Naive thymus-derived CD4-positive, alpha-beta T cell (primary cell): Measurements from ENCODE around the gene ASIC2. TPM values are rescaled to one million over a fixed set of nuclear protein-coding genes. Genes with fewer than 3 reads are reported as not detected.

Source experiments
- ATAC-seq: fragments of 150-1000 bp; cut with Tn5 transposase; 2 replicates; pipeline ENCODE4 v1.10.0; 2021; ENCODE audit warnings: mild to moderate bottlenecking, moderate library complexity
- CTCF ChIA-PET: fragments of 350-600 bp; sonication (Branson Sonifier 250); formaldehyde crosslinking; loops from one replicate; lab custom pipeline; 2021; ENCODE audit warnings: antibody characterized with exemption; lab: Charles Lee
- POLR2A ChIA-PET: fragments of 350-600 bp; sonication (Branson Sonifier 250); formaldehyde crosslinking; loops from one replicate; lab custom pipeline; 2021; ENCODE audit warnings: antibody characterized with exemption, inconsistent platforms; lab: Charles Lee
- DNase-seq, 9 donors: peaks; one replicate each; pipeline versions ENCODE4 v3.0.0 to v3.0.0-alpha.2; 2020 to 2022; ENCODE audit warnings: mixed read lengths in 1 of 9
- H3K27ac ChIP-seq: one replicate; pipeline ENCODE4 v1.7.0; 2013; ENCODE audit warnings: mild to moderate bottlenecking, low read depth, low read length, moderate library complexity
- H3K27me3 ChIP-seq, 2 donors: one replicate each; pipeline ENCODE4 v1.7.0; 2013; ENCODE audit warnings: low read length in 2 of 2, mild to moderate bottlenecking in 2 of 2, moderate library complexity in 2 of 2; ENCODE audit not compliant: control insufficient read depth in 2 of 2, insufficient read depth in 2 of 2
- H3K36me3 ChIP-seq, 3 experiments: 1 replicate in 2 of 3; 2 replicates in 1 of 3; pipeline ENCODE4 v1.7.0; 2013; ENCODE audit warnings: low read length in 3 of 3, mild to moderate bottlenecking in 3 of 3, moderate library complexity in 1 of 3; ENCODE audit not compliant: insufficient read depth in 3 of 3, control insufficient read depth in 2 of 3
- H3K4me1 ChIP-seq, 2 donors: one replicate each; pipeline ENCODE4 v1.7.0; 2013; ENCODE audit warnings: low read length in 2 of 2, mild to moderate bottlenecking in 2 of 2, moderate library complexity in 1 of 2; ENCODE audit not compliant: control insufficient read depth in 2 of 2, insufficient read depth in 2 of 2
- H3K4me3 ChIP-seq: 2 replicates; pipeline ENCODE4 v1.7.0; 2013; ENCODE audit warnings: mild to moderate bottlenecking, low read length
- H3K9me3 ChIP-seq, 3 experiments: 1 replicate in 2 of 3; 2 replicates in 1 of 3; pipeline ENCODE4 v1.7.0; 2013; ENCODE audit warnings: low read length in 3 of 3; ENCODE audit not compliant: control insufficient read depth in 2 of 3
- H3K27ac Mint-ChIP-seq, 9 donors: one replicate each; pipeline ENCODE4 v1.8.0; 2020 to 2022; ENCODE audit warnings: mixed read lengths in 9 of 9, mild to moderate bottlenecking in 8 of 9, moderate library complexity in 5 of 9, inconsistent platforms in 2 of 9
- H3K27me3 Mint-ChIP-seq, 5 donors: one replicate each; pipeline ENCODE4 v1.8.0; 2021 to 2022; ENCODE audit warnings: mixed read lengths in 5 of 5, mild to moderate bottlenecking in 1 of 5
- H3K36me3 Mint-ChIP-seq, 5 donors: one replicate each; pipeline ENCODE4 v1.8.0; 2020 to 2022; ENCODE audit warnings: mixed read lengths in 5 of 5, mild to moderate bottlenecking in 3 of 5, inconsistent platforms in 1 of 5
- H3K4me1 Mint-ChIP-seq, 7 donors: one replicate each; pipeline ENCODE4 v1.8.0; 2020 to 2022; ENCODE audit warnings: mixed read lengths in 7 of 7, mild to moderate bottlenecking in 3 of 7, inconsistent platforms in 1 of 7
- H3K4me3 Mint-ChIP-seq, 10 donors: one replicate each; pipeline ENCODE4 v1.8.0; 2020 to 2022; ENCODE audit warnings: mild to moderate bottlenecking in 10 of 10, mixed read lengths in 10 of 10, moderate library complexity in 6 of 10, inconsistent platforms in 2 of 10
- H3K9me3 Mint-ChIP-seq, 11 donors: one replicate each; pipeline ENCODE4 v1.8.0; 2020 to 2022; ENCODE audit warnings: mixed read lengths in 11 of 11, mild to moderate bottlenecking in 4 of 11, inconsistent platforms in 1 of 11, moderate library complexity in 1 of 11
- intact Hi-C, 2 donors: fragments of 100-400 bp; cut with micrococcal nuclease; formaldehyde crosslinking; loops; one replicate each; pipeline ENCODE4 v1.15.1; 2023
- polyA plus RNA-seq, 2 donors: library from polyadenylated mRNA; unstranded; fragments of 300-500 nt; fragmentation: Illumina TruSeq; gene quantifications; one replicate each; pipeline ENCODE4 v1.2.3, GENCODE V29; 2021
- total RNA-seq, 6 experiments: library from RNA in 5 of 6; stranded (reverse) in 5 of 6; gene quantifications; 1 replicate in 5 of 6; 2 replicates in 1 of 6; pipeline ENCODE4 v1.2.3 and lab custom pipeline; 2021 to 2026

ASIC2 gene
- total and polyA plus RNA-seq, 7 experiments from 2014 or later = not detected

DNA sequence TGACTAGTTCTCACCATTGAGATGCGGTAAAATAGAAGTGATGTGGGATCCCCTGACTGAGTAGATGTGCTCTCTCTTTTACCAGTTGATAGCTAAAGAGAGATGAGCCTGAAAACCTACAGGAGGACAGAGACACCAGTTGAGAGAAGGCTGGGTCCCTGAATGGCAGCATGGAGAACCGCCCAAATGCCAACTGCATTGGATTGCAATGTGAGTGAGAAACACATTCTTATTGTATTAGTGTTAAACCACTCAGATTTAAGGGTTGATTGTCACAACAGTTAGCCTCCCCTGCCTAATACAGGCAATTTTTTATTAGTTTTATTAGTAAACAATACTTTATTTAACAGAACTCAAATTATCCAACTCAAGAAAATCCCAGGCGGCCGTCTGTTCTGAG lies 240.2 kb downstream of the ASIC2 start:
- intact Hi-C loops = no loop called here
- Histone ChIP-seq H3K9me3 (no peaks in the 10 kb centered on the region), H3K4me1 (no peaks in the 10 kb centered on the region), H3K27ac (no peak overlapping the region), H3K36me3 (no peaks in the 10 kb centered on the region), H3K4me3 (no peak overlapping the region), H3K27me3 (no peaks in the 10 kb centered on the region)
- ATAC-seq (no peak), DNase-seq (no peak)
- Mint-ChIP-seq H3K4me3 (no peak overlapping the region), H3K4me1 (no peaks in the 10 kb centered on the region), H3K9me3 (peaks cover 0 to 1% (median 0%) of the 10 kb centered on the region in 11 donors), H3K27ac (no peak overlapping the region), H3K27me3 (peaks cover 2 to 40% (median 28%) of the 10 kb centered on the region in 5 donors), H3K36me3 (no peaks in the 10 kb centered on the region)
- ChIA-PET CTCF (no interaction called here), POLR2A (no interaction called here)

DNA sequence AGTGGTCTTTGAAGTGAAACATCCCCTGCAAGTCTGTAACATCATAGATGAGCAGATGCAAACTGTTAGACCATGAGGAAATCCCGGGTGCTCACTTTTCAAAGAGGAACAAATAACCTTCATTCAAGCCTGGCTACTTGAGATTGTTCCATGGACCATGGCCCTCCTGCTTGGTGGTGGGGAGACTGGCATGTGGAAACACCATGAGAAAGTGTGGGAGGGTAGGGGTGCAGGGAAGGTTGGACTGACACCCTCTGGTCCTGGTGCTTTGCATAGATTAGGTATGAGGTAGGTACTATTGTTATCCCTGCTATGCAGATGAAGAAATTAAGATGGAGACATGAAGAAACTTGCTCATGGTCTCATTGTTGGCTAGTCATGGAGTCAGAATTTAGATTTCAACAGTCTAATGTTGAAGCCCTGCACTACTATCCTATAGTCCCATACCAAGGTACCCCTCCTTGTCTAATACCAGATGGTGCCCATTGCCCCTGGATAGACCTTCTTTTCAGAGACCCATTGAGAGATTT lies 242.4 kb downstream of the ASIC2 start:
- ATAC-seq (no peak), DNase-seq (no peak)
- Mint-ChIP-seq H3K27me3 (peaks cover 2 to 36% (median 17%) of the 10 kb centered on the region in 5 donors), H3K9me3 (peaks cover 0 to 3% (median 0%) of the 10 kb centered on the region in 11 donors), H3K36me3 (no peaks in the 10 kb centered on the region), H3K27ac (no peak overlapping the region), H3K4me1 (no peaks in the 10 kb centered on the region), H3K4me3 (no peak overlapping the region)
- CTCF ChIA-PET = no interaction called here
- Histone ChIP-seq H3K36me3 (no peaks in the 10 kb centered on the region), H3K27me3 (no peaks in the 10 kb centered on the region), H3K27ac (no peak overlapping the region), H3K4me3 (no peak overlapping the region), H3K9me3 (no peaks in the 10 kb centered on the region), H3K4me1 (no peaks in the 10 kb centered on the region)
- POLR2A ChIA-PET = no interaction called here
- intact Hi-C loops = no loop called here

DNA sequence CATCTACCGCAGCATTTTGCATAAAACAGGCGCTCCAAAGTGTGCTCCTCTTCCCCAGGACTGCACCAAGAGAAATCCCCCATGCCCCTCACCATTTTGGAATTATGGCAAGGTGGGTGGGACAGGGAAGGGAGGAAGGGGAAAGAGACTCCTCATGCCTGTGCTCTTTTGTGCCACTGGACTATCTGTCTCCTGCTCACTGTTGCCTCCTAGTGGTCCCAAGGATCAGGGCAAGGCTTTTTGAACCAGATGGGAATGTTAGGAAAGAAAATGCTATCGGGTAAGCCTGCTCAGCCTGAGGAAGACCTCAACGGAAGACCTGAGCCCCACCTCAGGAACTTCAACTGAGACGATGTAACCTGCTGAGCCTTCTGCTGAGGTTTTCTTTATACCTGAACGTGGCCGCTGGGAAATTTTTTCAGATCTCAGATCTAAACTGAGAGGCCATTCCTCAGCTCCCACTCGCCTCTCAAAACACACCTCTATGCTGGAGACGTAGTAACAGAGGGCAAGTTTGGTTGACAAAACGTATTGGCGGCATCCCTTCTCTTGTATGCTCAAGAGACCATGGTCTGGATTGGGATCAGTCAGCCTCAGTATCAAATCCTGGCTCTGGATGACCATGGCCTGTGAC lies 243.2 kb downstream of the ASIC2 start:
- H3K27me3 Mint-ChIP-seq = peaks cover 2 to 31% (median 13%) of the 10 kb centered on the region in 5 donors
- H3K4me3 Mint-ChIP-seq = no peak overlapping the region
- intact Hi-C loops = no loop called here
- H3K4me1 ChIP-seq = no peaks in the 10 kb centered on the region
- H3K36me3 Mint-ChIP-seq = no peaks in the 10 kb centered on the region
- H3K27me3 ChIP-seq = no peaks in the 10 kb centered on the region
- H3K27ac ChIP-seq = no peak overlapping the region
- DNase-seq (peak in 5 of 9 donors; percentile 3 to 32 (median 5)), ATAC-seq (no peak)
- no peak overlapping the region for H3K4me3 ChIP-seq
- POLR2A ChIA-PET = no interaction called here
- no peaks in the 10 kb centered on the region for H3K9me3 ChIP-seq
- H3K36me3 ChIP-seq = no peaks in the 10 kb centered on the region
- H3K4me1 Mint-ChIP-seq = no peaks in the 10 kb centered on the region
- H3K27ac Mint-ChIP-seq = no peak overlapping the region
- H3K9me3 Mint-ChIP-seq = peaks cover 0 to 3% (median 0%) of the 10 kb centered on the region in 11 donors
- CTCF ChIA-PET = no interaction called here

DNA sequence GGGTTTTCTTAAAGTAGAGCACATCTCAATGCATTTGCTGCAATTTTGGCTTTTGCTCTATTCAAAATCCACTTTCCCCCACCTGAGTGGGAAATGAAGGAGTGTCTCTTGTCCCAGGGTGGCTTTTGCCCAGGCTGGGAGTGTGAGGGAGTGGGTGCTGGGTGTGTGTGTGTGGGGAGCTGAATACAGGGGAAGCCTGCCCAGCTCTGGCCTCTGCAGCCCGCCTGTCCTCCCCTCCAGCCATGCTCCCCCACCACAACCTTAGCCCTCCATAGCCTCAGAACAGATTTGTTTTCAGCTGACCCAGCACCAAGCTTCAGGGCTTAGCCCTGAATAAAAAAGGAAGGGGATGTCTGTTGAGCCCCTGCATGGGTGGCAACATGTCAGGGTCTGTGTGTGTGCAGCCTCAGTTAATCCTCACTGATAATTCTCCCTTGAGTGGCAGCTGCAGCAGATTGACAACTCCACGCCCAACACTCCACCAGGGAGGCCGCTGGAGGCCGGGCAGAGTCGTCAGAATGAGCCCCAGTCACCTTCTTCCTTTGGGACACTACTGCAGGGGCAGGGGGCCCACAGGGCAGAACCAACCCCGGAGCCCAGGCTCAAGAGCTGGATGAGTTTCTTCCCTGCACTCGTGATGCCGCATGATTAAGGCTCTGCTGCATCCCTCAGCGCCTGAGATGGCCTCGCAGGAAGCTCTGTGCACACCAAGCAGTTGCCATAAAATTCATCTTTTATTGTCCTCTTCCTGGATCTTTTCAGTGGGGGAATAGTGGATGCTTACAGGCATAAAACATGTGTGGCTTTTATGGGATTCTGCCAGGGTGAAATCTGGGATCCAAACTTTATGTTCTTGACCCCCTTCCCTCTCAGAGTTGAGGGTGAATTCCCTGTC lies 246.5 kb downstream of the ASIC2 start:
- Mint-ChIP-seq H3K4me1 (no peaks in the 10 kb centered on the region), H3K36me3 (no peaks in the 10 kb centered on the region), H3K9me3 (peaks cover 0 to 2% (median 0%) of the 10 kb centered on the region in 11 donors), H3K27ac (no peak overlapping the region), H3K4me3 (no peak overlapping the region), H3K27me3 (peaks cover 0 to 12% (median 11%) of the 10 kb centered on the region in 5 donors)
- DNase-seq (no peak), ATAC-seq (no peak)
- H3K27me3 ChIP-seq = no peaks in the 10 kb centered on the region
- H3K4me1 ChIP-seq = no peaks in the 10 kb centered on the region
- no peak overlapping the region for H3K4me3 ChIP-seq
- CTCF ChIA-PET = no interaction called here
- H3K9me3 ChIP-seq = no peaks in the 10 kb centered on the region
- no peak overlapping the region for H3K27ac ChIP-seq
- intact Hi-C loops = no loop called here
- H3K36me3 ChIP-seq = no peaks in the 10 kb centered on the region
- POLR2A ChIA-PET = no interaction called here

DNA sequence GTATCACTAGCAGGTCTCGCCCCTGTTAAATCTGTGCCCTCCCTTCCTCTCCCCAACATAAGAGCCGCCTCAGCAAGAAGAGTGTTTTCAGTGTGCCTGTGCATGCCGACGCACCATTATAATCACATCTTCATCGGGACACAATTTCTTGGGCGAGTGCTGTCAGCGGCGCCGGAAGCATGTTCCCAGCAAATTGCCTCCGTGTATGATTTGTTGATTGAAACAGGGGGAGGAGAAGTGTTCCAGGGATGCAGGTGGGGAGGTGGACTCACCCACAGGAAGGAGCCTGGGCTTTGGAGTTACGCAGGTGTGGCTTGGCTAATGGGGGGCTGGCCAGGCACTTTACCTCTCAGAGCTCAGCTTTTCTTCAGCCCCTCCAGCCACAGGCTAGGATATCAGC lies 247.9 kb downstream of the ASIC2 start:
- H3K36me3 ChIP-seq = no peaks in the 10 kb centered on the region
- Mint-ChIP-seq H3K4me3 (no peak overlapping the region), H3K36me3 (no peaks in the 10 kb centered on the region), H3K27me3 (peaks cover 0 to 12% (median 8%) of the 10 kb centered on the region in 5 donors), H3K27ac (no peak overlapping the region), H3K4me1 (no peaks in the 10 kb centered on the region), H3K9me3 (peaks cover 0 to 2% (median 0%) of the 10 kb centered on the region in 11 donors)
- H3K27me3 ChIP-seq = no peaks in the 10 kb centered on the region
- ChIA-PET POLR2A (no interaction called here), CTCF (no interaction called here)
- intact Hi-C loops = no loop called here
- DNase-seq (no peak), ATAC-seq (no peak)
- H3K27ac ChIP-seq = no peak overlapping the region
- no peaks in the 10 kb centered on the region for H3K4me1 ChIP-seq
- H3K4me3 ChIP-seq = no peak overlapping the region
- H3K9me3 ChIP-seq = no peaks in the 10 kb centered on the region

DNA sequence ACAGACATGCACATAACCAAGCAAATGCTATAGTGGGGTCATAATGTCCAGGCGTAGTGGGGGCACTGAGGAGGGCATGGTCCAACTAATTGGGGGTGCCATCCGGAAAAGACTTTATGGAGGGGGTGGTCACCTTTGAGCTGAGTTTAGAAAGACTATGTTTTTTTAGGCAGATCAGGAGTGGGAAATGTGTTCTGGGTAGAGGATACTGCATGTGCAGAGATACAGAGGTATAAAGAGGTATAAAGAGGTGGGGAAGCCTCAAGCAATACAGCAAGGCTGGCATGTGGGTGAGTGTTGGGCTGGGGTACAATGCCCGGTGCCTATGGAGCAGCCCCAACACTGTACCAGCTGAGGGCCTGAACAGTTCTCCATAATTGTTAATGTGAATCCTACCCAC lies 248.3 kb downstream of the ASIC2 start:
- POLR2A ChIA-PET = no interaction called here
- Histone ChIP-seq H3K4me1 (no peaks in the 10 kb centered on the region), H3K36me3 (no peaks in the 10 kb centered on the region), H3K9me3 (no peaks in the 10 kb centered on the region), H3K4me3 (no peak overlapping the region), H3K27ac (no peak overlapping the region), H3K27me3 (no peaks in the 10 kb centered on the region)
- no peak for ATAC-seq
- Mint-ChIP-seq H3K27ac (no peak overlapping the region), H3K4me1 (no peaks in the 10 kb centered on the region), H3K27me3 (peaks cover 0 to 14% (median 8%) of the 10 kb centered on the region in 5 donors), H3K36me3 (no peaks in the 10 kb centered on the region), H3K4me3 (no peak overlapping the region), H3K9me3 (peaks cover 0 to 2% (median 0%) of the 10 kb centered on the region in 11 donors)
- CTCF ChIA-PET = no interaction called here
- intact Hi-C loops = no loop called here
- no peak for DNase-seq
